HG03060 (cell line): Measurements from ENCODE around the gene COIL.
"Not testable (repeated sequence)": the region's sequence is repeated elsewhere in the genome, so short reads cannot be mapped to it uniquely, and the experiment has no call there.

Experiments used
- ATAC-seq: cut with Tn5 transposase; IDR thresholded peaks from one replicate; pipeline ENCODE4 v1.9.1; 2021; ENCODE audit warnings: low read depth, moderate number of reproducible peaks; ENCODE audit not compliant: unreplicated experiment

COIL gene

DNA sequence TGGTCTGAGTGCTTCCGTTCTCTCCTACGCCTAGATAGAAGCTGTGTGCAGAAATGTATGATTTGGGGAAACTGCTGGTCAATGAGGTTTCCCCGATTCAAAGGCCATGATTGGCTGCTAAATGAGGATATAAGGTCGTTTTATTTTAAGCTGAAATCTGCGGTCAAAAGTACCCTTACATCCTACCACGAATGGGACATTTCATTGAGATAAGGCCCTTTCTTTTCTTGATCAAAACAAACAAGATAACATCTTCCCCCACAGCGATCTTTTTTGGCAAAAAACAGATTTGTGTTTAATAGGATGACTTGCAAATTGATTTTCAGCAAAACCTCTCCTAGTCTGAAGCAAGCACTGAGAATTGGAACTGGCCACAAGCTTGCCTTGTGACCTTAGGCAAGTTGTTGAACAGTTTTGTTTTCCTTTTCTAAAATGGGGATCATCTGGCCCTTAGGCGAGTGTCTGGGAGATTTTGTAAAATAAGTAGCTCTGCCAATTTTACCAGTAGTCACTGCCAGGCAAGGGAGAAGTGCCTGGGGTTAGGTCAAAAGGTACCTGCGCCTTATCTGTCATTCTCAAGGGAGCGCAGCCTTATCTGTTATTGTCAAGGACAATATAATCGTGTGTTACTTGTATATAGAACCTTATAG is 17.7 kb upstream of the COIL start:
- ATAC-seq: no peak

DNA sequence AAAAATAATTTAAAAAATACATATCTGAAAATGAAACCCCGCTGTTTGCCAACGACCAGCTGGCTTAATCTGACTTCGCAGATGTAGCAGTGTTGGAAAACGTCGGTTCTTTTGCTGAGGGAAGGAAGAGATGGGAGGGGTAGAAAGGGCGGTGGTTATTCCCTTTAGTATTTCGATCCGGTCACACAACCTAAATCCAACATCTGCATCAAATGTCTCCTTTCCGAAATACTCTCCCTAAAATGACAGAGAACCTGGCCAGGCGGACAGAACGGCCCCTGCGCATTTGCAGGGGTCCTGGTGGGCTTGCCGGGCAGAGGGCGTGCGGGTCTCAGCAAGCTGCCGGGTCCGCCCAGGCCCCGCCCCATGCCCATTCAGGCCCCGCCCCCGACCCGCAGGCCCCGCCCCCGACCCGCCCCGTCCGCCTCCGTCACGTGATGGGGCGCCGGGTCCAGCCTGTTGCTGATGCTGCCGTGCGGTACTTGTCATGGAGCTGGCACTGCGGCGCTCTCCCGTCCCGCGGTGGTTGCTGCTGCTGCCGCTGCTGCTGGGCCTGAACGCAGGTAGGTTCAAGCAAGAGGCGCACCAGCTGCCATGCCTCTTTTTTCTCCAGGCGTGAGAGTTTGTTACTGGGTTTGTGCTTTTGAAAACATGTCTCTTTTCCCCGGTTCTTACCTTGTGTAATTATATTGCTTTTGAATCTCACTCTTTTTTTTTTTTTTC is 17.0 kb upstream of the COIL start, which contains the start of gene SCPEP1:
TSS of gene SCPEP1 (plus strand) at position 459 of the 723 bp plus-strand sequence. CDS start at position 488, 29 bp downstream.
- ATAC-seq: no peak

- ATAC-seq: no peak
Measured at GRCh38 chr17:56976941-56977608, 16.2 kb upstream of the COIL start.

- no peak for ATAC-seq
Measured at GRCh38 chr17:56975656-56976055, 14.8 kb upstream of the COIL start.

DNA sequence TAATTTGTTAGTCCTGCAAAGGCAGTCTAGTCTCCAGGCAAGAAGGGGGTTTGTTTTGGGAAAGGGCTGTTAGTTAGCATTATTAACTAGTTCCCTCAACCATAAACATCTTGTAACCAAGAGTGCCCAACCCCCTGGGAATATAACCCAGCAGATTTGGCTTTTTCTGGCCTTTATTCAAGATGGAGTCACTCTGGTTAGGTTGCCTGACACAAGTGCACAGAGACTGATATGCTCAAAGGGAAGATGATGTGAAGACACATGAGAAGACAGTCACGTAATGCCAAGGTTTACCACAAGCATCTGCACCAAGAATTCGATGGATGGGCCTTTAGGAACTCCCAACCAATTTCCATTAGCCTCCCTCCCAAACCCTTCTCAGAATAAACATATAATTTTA is 13.2 kb upstream of the COIL start:
- no peak for ATAC-seq

DNA sequence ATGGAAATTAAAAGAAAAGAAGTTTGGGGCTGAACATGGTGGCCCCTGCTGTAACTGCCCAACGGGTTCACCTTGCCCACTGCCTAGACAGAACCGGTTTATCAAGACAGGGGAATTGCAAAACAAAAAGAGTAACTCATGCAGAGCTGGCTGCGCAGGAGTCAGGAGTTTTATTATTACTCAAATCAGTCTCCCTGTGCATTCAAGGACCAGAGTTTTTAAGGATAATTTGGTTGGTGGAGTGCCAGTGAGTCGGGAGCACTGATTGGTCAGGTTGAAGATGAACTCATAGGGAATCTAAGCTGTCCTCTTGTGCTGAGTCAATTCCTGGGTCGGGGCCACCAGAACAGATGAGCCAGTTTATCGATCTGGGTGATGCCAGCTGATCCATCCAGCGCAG is 12.7 kb upstream of the COIL start:
- ATAC-seq: no peak

- ATAC-seq: no peak
Measured at GRCh38 chr17:56972111-56972730, 11.4 kb upstream of the COIL start.

- ATAC-seq: no peak
Measured at GRCh38 chr17:56970974-56971373, 10.1 kb upstream of the COIL start.

DNA sequence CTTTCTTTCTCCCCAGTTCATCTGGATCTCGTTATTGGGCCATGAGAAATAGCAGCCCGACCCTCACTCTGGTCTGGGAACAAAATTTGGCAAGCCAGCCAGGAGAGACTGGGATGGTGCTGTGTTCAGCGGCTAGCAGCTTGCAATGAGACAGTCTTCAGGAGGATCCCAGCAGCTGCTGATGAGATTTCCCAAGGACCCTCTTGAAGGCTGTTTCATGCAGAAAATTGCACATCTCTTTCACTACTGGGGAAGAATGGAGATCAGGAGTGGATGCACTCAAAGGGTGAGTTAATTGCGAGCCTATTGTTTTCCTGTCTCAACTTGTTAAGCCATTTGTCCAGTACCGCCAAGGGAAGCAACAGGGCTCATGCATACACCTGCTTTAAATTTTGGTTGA is 5.5 kb upstream of the COIL start:
- no peak for ATAC-seq

- ATAC-seq: not testable (repeated sequence)
Measured at GRCh38 chr17:56965681-56966080, 4.8 kb upstream of the COIL start.

- not testable (repeated sequence) for ATAC-seq
Measured at GRCh38 chr17:56965241-56965640, 4.4 kb upstream of the COIL start.

- ATAC-seq: no peak
Measured at GRCh38 chr17:56956992-56957391, 3.9 kb downstream of the COIL start.

- no peak for ATAC-seq
Measured at GRCh38 chr17:56949595-56949994, 11.3 kb downstream of the COIL start.

DNA sequence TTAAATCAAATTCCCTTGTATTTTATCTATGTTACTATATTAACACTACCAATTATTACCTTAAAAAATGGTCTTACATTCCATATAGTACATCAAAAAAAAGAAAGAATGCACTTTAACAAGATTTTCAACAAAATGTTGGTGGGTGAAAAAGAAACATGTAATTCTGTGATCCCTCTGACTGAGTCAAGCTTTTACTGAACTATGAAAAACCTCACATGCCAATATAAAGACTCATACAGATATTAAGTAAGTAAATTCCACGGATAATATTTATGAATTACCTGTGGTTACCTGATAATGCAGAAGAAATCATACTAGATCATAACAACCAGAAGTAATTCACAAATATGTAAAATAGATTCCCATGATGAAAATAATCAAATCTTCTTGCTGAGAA is 12.4 kb downstream of the COIL start:
- ATAC-seq: no peak

- ATAC-seq: no peak
Measured at GRCh38 chr17:56947741-56948140, 13.1 kb downstream of the COIL start.

- ATAC-seq: no peak
Measured at GRCh38 chr17:56945938-56946505, 14.8 kb downstream of the COIL start.

DNA sequence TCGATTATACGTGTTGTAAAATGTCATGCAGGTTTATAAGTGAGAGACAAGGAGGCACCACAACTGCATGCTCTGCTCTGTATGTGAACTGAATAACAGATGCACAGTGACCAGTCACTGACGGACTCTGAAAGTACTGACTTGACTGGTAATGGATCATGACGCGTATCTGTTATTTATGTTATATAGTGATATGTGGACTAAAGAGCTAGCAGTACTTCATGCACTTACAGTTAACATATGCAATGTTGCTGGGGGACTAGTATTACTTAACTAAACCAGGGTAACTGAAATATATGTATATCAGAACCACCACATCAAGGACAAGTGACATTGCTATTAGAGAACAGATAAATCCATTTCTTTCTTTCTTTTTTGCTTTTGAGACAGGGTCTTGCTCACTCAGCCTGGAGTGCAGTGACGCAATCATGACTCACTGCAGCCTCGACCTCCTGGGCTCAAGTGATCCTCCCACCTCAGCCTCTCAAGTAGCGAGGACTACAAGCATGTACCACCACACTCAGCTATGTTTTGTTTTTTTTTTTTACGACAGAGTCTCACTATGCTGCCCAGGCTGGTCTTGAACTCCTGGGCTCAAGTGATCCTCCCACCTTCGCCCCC is 17.2 kb downstream of the COIL start:
- ATAC-seq: no peak

- ATAC-seq: no peak
Measured at GRCh38 chr17:56939869-56940484, 20.9 kb downstream of the COIL start.

DNA sequence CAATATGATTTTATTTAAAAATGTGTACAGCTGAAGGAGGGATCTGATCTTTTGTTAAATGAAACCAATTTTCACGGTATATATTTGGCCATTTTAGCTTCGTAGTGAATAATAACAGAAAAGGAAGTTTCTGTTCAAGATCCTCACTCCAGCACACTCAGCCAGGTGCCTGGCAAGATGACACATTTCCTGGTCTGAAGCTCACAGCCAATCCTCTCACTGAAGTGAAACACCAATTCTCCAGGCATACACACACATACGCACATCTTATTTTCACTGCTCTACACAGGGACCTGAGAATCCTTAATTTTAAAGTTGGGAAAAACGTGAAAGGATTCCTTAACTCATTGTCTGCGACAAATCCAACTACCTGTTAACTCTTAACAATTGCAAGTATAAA is 22.6 kb downstream of the COIL start:
- not testable (repeated sequence) for ATAC-seq

- ATAC-seq: no peak
Measured at GRCh38 chr17:56937687-56938086, 23.2 kb downstream of the COIL start.
